Left lobe of liver (tissue), 2 donors: ENCODE data around the gene HEPH. TPM values are rescaled to one million over a fixed set of nuclear protein-coding genes. Genes with fewer than 3 reads are reported as not detected.
"Not testable (repeated sequence)": the region's sequence is repeated elsewhere in the genome, so short reads cannot be mapped to it uniquely, and the experiment has no call there.

Experiments
- ATAC-seq: fragments of 200-7000 bp; cut with Tn5 transposase; one replicate; pipeline ENCODE4 v1.9.1; 2020; ENCODE audit warnings: mild to moderate bottlenecking, moderate library complexity
- DNase-seq: peaks from one replicate; pipeline ENCODE4 v3.0.0-alpha.2; 2020; ENCODE audit warnings: low spot score
- total RNA-seq: library from RNA; stranded (reverse); gene quantifications from one replicate; pipeline ENCODE4 v1.2.1, GENCODE V29; 2021
- donor health status: DM: no; HTN: no; CAD: no; lungs with moderate emphysema.
- donor health status: DM: no; HTN: yes; CAD: no.

HEPH gene, protein sequence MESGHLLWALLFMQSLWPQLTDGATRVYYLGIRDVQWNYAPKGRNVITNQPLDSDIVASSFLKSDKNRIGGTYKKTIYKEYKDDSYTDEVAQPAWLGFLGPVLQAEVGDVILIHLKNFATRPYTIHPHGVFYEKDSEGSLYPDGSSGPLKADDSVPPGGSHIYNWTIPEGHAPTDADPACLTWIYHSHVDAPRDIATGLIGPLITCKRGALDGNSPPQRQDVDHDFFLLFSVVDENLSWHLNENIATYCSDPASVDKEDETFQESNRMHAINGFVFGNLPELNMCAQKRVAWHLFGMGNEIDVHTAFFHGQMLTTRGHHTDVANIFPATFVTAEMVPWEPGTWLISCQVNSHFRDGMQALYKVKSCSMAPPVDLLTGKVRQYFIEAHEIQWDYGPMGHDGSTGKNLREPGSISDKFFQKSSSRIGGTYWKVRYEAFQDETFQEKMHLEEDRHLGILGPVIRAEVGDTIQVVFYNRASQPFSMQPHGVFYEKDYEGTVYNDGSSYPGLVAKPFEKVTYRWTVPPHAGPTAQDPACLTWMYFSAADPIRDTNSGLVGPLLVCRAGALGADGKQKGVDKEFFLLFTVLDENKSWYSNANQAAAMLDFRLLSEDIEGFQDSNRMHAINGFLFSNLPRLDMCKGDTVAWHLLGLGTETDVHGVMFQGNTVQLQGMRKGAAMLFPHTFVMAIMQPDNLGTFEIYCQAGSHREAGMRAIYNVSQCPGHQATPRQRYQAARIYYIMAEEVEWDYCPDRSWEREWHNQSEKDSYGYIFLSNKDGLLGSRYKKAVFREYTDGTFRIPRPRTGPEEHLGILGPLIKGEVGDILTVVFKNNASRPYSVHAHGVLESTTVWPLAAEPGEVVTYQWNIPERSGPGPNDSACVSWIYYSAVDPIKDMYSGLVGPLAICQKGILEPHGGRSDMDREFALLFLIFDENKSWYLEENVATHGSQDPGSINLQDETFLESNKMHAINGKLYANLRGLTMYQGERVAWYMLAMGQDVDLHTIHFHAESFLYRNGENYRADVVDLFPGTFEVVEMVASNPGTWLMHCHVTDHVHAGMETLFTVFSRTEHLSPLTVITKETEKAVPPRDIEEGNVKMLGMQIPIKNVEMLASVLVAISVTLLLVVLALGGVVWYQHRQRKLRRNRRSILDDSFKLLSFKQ
- total RNA-seq: 1.5 TPM

DNA sequence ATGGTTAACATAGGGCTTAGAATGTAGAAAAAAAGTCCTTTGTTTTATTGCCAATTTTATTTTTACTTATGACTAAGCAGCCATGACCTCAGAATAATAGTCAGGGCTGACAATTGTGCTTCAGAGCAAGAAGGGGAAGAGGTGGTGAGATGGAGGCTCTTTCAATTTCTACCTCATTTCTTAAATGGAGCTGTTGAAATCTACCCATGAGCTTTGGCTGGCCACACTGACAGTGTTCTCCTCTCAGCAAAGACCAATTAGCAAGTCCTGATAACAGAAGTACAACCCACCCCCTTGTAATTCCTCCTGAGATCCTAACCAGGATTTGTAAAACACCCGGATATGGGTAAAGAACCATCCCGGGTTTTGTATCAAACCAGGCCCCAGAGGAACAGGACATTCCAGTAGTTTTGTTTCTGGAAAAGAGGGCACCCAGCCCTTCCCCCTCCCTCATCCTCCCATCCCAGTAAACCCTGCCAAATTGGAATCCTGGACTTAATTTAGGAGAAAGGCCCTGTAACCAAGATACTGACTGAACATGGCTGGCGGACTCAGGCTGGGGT, at the start of gene HEPH:
Gene HEPH, plus strand, starts transcription at position 399 of the 563 bp plus-strand sequence. CDS start 6,324 bp downstream, outside the sequence.
- ATAC-seq (no peak), DNase-seq (no peak)

DNA sequence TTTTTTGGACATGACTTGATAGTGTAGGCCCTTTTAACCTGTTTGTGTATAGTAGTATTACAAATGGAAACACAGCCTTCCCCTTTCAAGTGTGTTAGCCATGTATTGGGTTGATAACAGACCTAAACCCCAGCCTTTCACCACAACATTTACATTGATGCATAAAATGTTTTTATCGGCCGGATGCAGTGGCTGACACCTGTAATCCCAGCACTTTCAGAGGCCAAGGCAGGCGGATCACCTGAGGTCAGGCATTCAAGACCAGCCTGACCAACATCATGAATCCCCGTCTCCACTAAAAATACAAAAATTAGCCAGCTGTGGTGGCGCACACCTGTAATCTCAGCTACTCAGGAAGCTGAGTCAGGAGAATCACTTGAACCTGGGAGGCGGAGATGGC, 45.3 kb upstream of the HEPH start:
- not testable (repeated sequence) for ATAC-seq, DNase-seq

DNA sequence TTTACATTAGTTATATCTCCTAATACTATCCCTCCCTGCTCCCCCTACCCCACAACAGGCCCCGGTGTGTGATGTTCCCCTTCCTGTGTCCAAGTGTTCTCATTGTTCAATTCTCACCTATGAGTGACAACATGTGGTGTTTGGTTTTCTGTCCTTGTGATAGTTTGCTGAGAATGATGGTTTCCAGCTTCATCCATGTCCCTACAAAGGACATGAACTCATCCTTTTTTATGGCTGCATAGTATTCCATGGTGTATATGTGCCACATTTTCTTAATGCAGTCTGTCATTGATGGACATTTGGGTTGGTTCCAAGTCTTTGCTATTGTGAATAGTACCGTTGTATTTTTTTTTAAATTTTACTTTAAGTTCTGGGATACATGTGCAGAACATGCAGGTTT, 42.7 kb upstream of the HEPH start:
- DNase-seq, ATAC-seq: not testable (repeated sequence)

DNA sequence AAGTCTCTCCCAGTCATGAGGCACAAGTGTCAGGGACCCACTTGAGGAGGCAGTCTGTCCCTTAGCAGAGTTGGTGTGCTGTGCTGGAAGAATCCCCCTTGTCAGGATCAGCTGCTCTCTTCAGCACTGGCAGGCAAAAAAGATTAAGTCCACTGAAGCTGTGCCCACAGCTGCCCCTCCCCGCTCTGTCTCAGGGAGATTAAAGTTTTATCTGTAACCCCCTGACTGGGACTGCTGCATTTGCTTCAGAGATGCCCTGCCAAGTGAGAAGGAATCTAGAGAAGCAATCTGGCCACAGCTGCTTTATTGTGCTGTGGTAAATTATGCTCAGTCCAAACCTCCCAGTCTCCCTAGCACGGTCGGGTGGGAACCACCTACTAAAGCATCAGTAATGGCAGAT, 37.4 kb upstream of the HEPH start:
- ATAC-seq: no peak
- no peak for DNase-seq

DNA sequence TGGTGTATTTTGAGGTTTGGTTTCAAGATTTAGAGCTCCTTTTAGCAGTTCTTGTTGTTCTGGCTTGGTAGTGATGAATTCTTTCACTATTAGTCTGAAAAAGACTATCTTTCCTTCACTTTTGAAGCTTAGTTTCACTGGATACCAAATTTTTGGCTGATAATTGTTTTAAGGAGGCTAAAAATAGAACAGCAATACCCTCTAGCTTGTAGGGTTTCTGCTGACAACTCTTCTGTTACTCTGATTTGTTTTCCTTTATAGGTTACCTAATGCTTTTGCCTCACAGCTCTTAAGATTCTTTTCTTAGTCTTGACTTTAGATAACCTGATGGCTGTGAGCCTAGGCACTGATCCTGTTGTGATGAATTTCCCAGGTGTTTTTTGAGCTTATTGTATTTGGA, 33.6 kb upstream of the HEPH start:
- DNase-seq (no peak), ATAC-seq (no peak)

DNA sequence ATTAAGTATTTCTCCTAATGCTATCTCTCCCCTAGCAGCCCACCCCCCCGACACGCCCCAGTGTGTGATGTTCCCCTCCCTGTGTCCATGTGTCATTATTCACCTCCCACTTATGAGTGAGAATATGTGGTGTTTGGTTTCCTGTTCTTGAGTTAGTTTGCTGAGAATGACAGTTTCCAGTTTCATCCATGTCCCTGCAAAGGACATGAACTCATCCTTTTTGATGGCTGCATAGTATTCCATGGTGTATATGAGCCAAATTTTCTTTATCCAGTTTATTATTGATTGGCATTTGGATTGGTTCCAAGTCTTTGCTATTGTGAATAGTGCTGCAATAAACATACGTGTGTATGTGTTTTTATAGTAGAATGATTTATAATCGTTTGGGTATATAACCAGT, 28.8 kb upstream of the HEPH start:
- not testable (repeated sequence) for ATAC-seq, DNase-seq

DNA sequence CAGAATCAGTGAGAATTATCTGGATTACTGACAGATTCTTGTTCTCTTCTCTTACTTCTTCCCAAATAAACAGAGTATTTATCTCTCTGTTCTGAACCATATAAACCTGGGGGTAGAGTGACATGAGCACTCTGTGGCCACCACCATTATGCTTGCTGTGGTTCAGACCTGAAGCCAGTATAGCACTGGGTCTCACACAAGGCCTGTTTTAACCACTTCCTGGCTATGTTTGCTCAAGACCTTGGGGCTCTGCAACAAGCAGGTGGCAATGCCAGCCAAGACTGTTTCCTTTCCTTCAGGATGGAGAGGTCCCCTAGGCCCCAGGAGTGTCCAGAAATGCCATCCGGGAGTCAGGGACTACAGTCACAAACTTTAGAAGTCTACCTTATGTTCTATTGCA, 21.7 kb upstream of the HEPH start:
- no peak for DNase-seq
- no peak for ATAC-seq

DNA sequence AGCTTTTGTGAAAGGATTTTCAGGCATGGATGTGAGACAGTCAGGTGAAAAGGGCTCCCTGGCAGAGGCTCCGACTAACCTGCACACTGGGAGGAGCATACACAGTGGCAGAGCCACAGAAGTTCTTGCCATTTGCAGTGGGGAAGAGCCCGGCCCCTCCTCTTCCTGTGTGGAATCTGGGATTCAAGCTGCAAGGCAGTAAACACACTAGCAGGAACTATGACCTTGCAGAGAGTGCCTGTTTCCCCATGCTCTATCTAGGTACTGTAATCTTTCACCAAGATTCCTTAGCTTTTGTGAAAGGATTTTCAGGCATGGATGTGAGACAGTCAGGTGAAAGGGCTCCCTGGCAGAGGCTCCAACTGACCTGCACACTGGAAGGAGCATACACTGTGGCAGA, 19.8 kb upstream of the HEPH start:
- no peak for ATAC-seq
- DNase-seq: no peak

DNA sequence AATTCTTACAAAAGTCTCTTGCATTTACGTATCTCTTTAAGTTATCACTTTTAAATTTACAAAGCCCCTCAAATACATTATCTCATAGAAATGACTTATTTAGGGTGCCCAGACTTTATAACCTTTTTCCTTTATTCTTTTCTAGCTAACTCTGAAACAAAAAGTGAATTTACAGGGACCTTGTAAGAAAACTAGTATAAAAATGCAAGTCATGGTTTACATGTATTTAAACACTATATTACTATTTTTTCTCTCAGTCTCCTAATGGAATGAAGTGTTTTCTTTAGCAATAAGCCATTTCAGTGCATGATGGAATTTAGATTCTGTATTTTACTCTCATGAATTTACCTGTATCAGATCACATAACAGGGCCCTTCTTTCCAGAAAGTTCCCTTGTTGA, 14.5 kb upstream of the HEPH start:
- DNase-seq (no peak), ATAC-seq (no peak)

DNA sequence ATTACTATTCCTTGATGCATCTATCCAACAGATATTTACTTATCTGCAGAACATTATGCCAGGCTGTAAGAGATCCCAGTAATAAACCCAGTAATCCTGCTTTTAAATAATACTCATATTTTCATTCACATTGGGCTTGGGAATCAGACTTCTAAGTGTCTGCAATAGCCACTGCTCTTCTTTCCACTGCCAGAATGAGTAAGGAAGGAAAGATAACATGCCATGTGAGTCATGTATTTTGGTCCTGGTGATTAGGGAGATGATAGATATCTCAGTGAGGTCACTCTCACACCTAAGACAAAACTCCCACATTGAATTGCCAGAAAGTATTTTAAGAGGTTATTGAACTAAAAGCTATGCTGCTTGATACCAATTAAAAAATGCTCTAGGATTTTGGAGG, 13.9 kb upstream of the HEPH start:
- DNase-seq: no peak
- no peak for ATAC-seq

DNA sequence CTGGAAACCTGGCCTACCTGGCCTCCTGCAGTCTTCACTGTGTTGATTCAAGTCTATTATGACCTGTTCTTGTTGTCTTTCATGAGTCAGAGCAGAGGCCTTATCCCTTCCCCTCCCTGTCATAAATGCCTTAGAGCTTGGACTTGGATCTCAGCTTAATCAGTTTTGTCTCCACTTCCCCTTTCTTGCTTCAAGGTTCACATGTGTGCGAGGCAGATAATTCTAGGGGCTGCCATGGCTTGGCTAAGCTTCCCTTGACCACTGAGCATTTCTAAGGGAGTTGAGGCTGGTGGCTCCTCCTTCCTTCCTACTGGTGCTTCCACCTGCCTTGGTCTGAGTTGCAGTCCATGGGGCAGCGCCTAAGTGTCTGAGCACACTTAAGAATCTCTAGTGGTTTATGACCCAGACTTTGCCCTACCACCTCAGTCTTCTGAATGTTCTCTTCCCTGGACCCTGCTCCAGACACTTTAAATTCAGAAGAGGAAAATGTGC, 1.7 kb upstream of the HEPH start:
- DNase-seq: no peak
- no peak for ATAC-seq

DNA sequence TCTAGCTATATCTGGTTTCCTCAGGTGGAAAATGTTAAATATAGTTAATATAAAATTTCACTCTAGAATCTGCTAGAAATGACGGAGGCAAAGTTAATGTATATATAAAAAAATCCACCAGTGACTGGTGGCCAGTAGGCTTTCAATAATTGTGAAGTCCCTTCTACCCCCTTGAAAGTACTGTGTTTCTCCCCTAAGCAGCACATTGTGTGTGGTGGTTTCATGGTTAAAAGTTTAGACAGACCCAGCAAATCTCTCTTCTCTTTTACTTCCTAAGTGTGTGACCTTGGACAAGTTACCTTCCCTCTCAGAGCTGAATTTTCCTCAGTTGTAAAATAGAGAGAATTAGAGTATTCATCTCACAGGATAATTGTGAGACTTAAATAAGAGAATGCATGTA, 600 bp upstream of the HEPH start:
- ATAC-seq (no peak), DNase-seq (no peak)

DNA sequence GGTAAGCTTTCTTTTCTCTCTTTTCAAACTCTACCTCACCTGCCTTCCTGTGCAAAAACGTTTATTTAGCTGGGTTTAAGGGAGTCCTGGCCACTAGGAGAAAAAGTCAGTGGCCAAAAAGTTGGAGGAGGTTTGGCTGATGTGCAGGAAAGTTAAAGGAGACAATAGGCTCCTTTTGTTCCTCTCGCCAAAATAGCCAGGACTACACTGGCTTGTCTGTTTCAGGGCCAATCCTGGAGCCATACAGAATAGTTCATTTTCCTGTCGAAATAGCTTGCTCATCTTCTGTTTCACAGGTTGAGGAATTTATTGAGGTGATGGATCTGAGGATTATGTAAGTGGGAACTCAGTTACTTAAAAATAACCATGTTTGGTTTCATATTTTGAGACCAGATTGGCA, 423 bp downstream of the HEPH start:
- DNase-seq (no peak), ATAC-seq (no peak)

DNA sequence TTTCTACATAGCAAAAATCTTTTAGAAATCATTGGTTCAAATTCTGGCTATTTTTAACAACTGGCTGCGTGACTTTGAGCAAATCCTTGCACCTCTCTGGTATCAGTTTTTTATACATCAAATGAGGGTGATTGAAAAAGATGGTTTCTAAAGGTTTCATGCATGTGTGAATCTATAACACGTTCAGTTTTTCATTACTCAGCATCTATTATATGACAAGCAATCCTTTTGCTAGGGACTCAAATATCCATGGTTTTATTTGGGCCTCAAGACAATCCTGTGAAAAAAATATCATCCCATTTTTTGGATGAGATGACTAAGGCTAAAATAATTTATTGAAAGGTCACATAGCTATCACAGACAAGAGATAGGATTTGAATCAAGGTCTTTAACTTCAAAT, 884 bp downstream of the HEPH start:
- no peak for DNase-seq
- no peak for ATAC-seq

DNA sequence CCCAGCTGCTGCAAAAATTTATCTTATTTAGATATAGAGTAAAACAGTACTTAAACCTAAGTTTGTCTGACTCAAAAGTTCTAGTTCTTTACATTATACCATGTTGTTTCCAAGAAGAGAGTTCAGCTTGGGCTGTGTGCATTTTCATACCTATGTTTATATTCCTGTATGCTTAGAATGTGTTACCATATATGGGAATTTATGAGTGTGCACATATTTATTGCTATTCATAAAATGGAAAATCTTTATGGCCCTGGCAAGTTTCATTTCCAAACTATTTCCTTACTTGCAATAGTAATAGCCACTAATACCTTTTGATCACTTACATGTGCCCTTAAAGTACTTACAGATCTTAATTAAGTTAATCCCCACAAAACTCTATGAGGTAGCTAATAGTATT, 2.6 kb downstream of the HEPH start:
- ATAC-seq (no peak), DNase-seq (no peak)

DNA sequence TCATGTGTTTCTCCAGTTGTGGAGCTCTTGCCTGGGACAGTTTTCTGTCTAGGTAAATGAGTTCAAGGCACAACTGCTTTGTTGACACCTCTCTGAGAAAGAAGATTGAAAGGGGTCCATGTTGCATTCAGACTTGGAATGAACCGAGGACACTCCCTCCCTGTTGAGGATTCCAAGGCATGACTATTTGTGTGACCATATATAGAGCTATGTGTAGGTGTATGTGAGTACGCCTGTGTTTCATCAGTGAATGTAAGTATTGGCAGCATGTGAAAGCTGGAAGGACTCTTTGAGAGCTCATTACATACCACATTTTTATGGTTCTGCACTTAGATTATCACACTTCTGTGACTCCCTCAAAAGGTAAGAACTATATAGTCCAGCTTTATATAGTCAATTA, 3.4 kb downstream of the HEPH start:
- DNase-seq: no peak
- ATAC-seq: no peak

DNA sequence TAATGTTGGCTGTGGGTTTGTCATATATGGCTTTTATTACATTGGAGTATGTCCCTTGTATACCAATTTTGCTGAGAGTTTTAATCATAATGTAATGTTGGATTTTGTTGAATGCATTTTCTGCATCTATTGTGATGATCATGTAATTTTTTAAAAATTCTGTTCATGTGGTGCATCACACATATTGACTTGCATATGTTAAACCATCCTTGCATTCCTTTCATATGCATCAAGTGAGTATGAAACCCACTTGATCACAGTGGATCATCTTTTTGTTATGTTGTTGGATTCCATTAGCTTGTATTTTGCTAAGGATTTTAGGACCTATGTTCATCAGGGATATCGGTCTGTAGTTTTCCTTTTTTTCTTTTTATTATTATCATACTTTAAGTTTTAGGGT, 12.1 kb downstream of the HEPH start:
- ATAC-seq: no peak
- no peak for DNase-seq

DNA sequence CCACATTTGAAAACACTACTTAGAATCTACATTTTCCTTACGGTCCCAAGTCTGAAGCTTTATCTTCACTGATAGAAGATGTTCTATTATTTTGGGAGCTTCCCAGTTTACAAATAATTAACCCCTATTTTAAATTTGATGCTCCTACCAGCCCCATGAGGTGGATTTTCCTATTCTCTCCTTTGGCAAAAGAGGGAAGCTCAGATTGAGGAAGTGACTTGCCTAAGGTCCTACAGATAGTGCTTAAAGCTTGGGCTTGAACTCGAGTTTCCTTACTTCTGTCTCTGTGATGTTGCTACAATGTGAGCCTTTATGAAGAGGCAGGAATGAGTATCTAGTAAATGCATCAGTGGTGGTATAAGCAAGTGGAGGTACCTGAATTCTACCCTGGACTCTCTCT, 27.5 kb downstream of the HEPH start:
- DNase-seq (no peak), ATAC-seq (no peak)

DNA sequence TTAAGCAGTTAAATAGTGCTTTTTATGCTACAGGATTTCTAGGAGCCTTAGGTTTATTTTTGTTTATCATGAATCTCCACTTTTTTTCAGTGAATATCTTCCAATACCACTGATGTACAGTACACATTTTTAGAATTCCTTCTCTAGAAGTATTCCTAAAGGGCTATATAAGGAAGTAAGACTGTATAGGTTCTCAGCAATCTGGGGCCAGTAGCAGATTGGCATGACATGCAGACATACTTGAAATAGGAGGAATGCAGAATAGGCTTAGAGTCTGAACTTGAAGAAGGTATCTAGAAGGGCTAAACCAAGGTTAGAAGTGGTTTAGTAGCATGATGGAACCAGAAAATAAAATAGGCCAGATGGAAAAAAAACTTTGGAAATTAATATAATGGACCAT, 29.8 kb downstream of the HEPH start:
- ATAC-seq: no peak

DNA sequence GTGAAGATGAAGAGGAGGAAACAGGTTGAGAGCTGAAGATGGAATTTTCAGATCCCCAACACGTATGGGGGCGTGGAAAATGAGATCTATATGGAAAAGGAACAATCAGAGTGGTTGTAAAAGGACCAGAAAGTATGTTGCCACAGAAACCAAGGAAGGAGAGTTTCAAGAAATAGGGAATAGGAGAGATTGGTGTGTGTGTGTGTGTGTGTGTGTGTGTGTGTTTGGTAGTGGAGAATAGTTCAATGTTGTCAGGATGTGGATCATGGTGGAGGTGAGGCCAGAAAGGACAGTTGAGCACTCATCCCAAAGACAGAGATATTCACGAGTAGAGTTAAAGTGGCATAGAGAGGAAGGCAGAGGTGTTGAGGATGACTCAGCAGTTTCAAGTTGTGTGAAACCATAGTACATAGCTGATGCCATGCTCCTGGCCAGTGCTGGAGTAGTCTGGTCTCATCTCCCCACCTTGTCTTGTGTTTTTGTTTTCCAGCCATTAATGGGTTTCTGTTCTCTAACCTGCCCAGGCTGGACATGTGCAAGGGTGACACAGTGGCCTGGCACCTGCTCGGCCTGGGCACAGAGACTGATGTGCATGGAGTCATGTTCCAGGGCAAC, 36.1 kb downstream of the HEPH start:
- ATAC-seq (no peak), DNase-seq (no peak)

More for the DNA sequence above, 29.8 kb downstream of the HEPH start:
- DNase-seq: no peak
